GM18907 (cell line): ENCODE results near the gene KCNE3.
"Not testable (repeated sequence)": the region's sequence is repeated elsewhere in the genome, so short reads cannot be mapped to it uniquely, and the experiment has no call there.

Experiments
- ATAC-seq: cut with Tn5 transposase; IDR thresholded peaks from one replicate; pipeline ENCODE4 v1.9.1; 2021; ENCODE audit warnings: mild to moderate bottlenecking, moderate library complexity; ENCODE audit not compliant: unreplicated experiment

Gene KCNE3

GRCh38 chr11:74444173-74444826 lies 23.0 kb downstream of the KCNE3 start:
- no peak for ATAC-seq

- no peak for ATAC-seq
Observed at GRCh38 chr11:74443071-74443864, 24.1 kb downstream of the KCNE3 start.

DNA sequence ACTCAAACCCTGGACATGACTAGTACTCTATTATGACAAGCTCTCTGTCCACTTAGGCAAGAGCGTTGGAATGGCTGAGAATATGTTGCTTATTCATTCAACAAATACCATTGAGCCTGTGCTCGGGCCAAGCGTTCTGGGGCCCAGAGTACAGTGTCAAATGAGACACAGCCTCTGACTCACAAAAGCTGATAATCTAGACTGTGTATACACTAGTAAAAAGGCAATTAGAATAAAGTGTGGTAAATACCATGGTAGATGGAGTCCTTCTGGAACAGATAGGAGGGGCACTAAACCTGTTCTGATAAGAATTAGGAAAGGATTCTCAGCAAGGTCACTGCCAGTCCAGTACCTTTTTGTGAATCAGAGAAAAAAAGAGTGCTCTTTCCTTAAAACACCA lies 24.7 kb downstream of the KCNE3 start:
- no peak for ATAC-seq

- ATAC-seq = no peak
Observed at GRCh38 chr11:74438681-74439080, 28.7 kb downstream of the KCNE3 start.

- no peak for ATAC-seq
Observed at GRCh38 chr11:74437441-74438042, 29.8 kb downstream of the KCNE3 start.

- ATAC-seq = no peak
Observed at GRCh38 chr11:74434528-74434927, 32.8 kb downstream of the KCNE3 start.

- no peak for ATAC-seq
Observed at GRCh38 chr11:74429205-74429604, 38.1 kb downstream of the KCNE3 start.

DNA sequence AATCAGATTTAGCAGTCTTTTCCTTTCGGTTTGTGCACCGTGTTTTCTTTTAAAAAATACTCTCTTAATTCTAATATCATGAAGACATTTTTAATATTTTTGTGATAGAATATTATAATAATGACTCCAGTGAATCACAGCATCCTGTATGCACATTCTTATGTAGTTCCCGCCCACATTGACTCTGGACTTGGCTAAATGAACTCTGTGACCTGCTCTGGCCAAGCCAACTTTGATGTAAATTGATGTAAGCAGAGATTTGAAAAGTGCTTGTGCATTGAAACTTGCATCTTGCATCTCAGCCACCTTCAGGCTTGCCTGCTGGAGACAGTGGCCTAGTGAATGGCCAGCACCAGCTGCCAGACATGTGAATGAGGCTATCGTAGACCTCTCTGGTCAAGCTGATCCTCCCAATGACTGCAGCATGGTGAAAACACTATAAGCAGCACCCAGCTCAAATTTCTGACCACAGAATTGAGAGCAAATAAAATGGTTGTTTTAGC lies 39.9 kb downstream of the KCNE3 start:
- no peak for ATAC-seq

GRCh38 chr11:74425100-74425499 lies 42.2 kb downstream of the KCNE3 start:
- no peak for ATAC-seq

DNA sequence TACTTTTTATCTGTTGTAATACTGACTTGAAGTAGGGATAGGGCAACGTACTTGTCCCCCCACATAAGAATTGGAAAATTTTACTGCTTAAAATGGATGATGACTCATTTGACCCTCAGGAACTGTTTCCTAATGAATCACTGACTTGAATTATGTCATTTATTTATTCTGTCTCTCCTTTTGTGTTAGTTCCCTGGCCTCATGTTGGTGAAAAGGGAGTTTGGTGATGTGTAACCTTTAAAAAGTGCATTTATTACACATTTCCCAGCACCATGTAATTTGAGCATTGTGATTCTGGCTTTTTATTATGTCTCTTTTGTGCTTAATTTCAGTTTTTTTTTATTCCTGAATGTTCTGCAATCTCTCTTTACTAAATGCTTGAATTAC lies 48.8 kb downstream of the KCNE3 start:
- ATAC-seq = no peak

- no peak for ATAC-seq
Observed at GRCh38 chr11:74417860-74418508, 49.4 kb downstream of the KCNE3 start.

- no peak for ATAC-seq
Observed at GRCh38 chr11:74417379-74417804, 50.0 kb downstream of the KCNE3 start.

- ATAC-seq = not testable (repeated sequence)
Observed at GRCh38 chr11:74416974-74417373, 50.4 kb downstream of the KCNE3 start.

- ATAC-seq = no peak
Observed at GRCh38 chr11:74412733-74413359, 54.5 kb downstream of the KCNE3 start.

DNA sequence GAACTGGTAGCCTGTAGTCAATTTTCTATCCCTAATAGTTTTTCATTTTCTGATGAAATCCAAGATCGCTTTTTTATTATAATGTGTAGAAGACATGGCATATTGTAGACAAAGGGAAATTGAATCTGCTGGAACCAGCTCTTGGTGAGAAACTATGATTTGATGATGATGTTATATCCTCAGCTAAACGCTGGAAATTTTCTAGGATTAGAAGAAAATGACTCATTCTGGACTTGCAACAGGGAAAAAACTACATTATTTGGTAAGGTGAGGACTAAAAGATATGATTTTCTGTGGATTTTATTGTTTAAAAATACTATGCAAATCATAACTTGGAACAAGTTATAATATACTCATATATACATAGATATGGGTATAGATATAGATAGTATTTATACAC lies 55.0 kb downstream of the KCNE3 start:
- ATAC-seq = no peak

DNA sequence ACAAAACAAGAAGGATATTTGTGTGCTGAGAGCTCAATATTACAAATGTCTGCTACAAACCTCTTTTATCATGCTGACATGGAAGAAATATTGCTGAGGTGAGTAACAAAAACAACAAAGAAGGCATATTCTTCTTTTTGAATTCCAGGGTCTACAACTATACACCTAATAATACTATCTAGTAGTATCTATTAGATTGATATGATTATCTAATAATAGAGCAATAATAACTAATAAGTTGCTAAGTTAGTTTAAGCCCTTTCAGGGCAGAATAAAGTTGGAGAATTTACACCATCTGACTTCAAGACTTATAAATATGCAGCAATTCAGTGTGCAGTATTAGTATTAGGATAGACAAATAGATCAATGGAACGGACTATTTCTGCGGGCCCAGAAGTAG lies 57.7 kb downstream of the KCNE3 start:
- no peak for ATAC-seq
